Fibroblast of lung (primary cell): ENCODE measurements around the gene AKNA.

Experiments
- EZH2 ChIP-seq: IDR thresholded peaks from 2 replicates; pipeline ENCODE4 v1.5.1; 2012; ENCODE audit warnings: low read length, control low read depth, mild to moderate bottlenecking; ENCODE audit errors: missing control alignments
- TF ChIP-seq, protein P1 (sequence below), 2 donors: IDR thresholded peaks in 1 of 2; conservative IDR thresholded peaks in 1 of 2; 1 replicate in 1 of 2; 2 replicates in 1 of 2; pipeline ENCODE4 v1.5.1; 2011 to 2012; ENCODE audit warnings: low read length in 2 of 2, control low read depth in 1 of 2, inconsistent platforms in 1 of 2, low read depth in 1 of 2, mild to moderate bottlenecking in 1 of 2

DNA sequence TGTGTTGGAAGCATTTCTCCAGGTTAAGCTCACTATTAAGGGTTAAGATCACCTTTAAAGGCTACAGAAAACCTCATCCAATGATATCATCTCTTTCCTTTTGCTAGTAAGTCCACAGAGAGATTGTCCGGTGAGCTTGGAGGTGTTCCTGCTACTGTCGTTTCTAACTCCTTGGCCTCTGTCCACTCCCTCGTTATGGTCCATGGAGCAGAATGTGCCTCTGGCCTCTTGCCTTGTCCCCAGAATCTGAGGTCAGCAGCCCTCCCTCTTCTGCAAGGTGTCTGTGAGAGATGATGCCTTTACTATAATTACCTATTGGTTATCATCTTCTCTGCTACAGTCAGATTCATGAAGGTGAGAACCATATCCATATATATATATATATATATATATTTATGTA, 43.1 kb downstream of the AKNA start:
- TF ChIP-seq, protein P1, sequence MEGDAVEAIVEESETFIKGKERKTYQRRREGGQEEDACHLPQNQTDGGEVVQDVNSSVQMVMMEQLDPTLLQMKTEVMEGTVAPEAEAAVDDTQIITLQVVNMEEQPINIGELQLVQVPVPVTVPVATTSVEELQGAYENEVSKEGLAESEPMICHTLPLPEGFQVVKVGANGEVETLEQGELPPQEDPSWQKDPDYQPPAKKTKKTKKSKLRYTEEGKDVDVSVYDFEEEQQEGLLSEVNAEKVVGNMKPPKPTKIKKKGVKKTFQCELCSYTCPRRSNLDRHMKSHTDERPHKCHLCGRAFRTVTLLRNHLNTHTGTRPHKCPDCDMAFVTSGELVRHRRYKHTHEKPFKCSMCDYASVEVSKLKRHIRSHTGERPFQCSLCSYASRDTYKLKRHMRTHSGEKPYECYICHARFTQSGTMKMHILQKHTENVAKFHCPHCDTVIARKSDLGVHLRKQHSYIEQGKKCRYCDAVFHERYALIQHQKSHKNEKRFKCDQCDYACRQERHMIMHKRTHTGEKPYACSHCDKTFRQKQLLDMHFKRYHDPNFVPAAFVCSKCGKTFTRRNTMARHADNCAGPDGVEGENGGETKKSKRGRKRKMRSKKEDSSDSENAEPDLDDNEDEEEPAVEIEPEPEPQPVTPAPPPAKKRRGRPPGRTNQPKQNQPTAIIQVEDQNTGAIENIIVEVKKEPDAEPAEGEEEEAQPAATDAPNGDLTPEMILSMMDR (conservative IDR thresholded peaks at IDR 0.05 in 1 of 2, IDR thresholded peaks at IDR 0.05 in 1 of 2; ENCODE audit: low read depth in 1 of 2, low read length in 2 of 2) = no peak
- TF ChIP-seq EZH2 = no peak
